MM.1S (cell line): ENCODE measurements around the gene RASGRP4.

Source experiments
- DNase-seq: peaks from one replicate; pipeline ENCODE4 v3.0.0-alpha.2; 2015
- H2AFZ ChIP-seq: fragments of 300-600 bp; sonication (generic); 2 replicates; pipeline ENCODE4 v1.6.0; 2016; ENCODE audit warnings: antibody characterized with exemption, low read length
- H3F3A ChIP-seq: fragments of 300-600 bp; sonication (generic); 2 replicates; pipeline ENCODE4 v1.6.1; 2016; ENCODE audit warnings: mild to moderate bottlenecking, antibody characterized with exemption, low read length, moderate library complexity, mixed read lengths; ENCODE audit not compliant: insufficient read depth
- H3K27ac ChIP-seq: fragments of 300-600 bp; sonication (generic); 2 replicates; pipeline ENCODE4 v1.5.1; 2016; ENCODE audit warnings: mild to moderate bottlenecking, low read length
- H3K27me3 ChIP-seq: fragments of 300-600 bp; sonication (generic); replicated peaks from 2 replicates; pipeline ENCODE4 v1.6.0; 2016; ENCODE audit warnings: low read length; ENCODE audit not compliant: insufficient read depth
- H3K36me3 ChIP-seq: fragments of 300-600 bp; sonication (generic); replicated peaks from 2 replicates; pipeline ENCODE4 v1.6.1; 2016; ENCODE audit warnings: mild to moderate bottlenecking, low read length, mixed read lengths; ENCODE audit not compliant: insufficient read depth
- H3K4me1 ChIP-seq: fragments of 300-600 bp; sonication (generic); 2 replicates; pipeline ENCODE4 v1.6.1; 2016; ENCODE audit warnings: low read length, mixed read lengths
- H3K4me2 ChIP-seq: fragments of 300-600 bp; sonication (generic); 2 replicates; pipeline ENCODE4 v1.6.0; 2016; ENCODE audit warnings: low read depth, low read length
- H3K4me3 ChIP-seq: fragments of 300-600 bp; sonication (generic); 2 replicates; pipeline ENCODE4 v1.5.1; 2016; ENCODE audit warnings: low read length, mixed read lengths
- H3K79me2 ChIP-seq: fragments of 300-600 bp; sonication (generic); 2 replicates; pipeline ENCODE4 v1.6.1; 2016; ENCODE audit warnings: mixed run types, low read length, mixed read lengths
- H3K9ac ChIP-seq: fragments of 300-600 bp; sonication (generic); 2 replicates; pipeline ENCODE4 v1.6.1; 2016; ENCODE audit warnings: low read length, mixed read lengths
- H3K9me2 ChIP-seq: fragments of 300-600 bp; sonication (generic); replicated peaks from 2 replicates; pipeline ENCODE4 v1.6.1; 2016; ENCODE audit warnings: mild to moderate bottlenecking, low read length, mixed read lengths; ENCODE audit not compliant: insufficient read depth
- H3K9me3 ChIP-seq: fragments of 300-600 bp; sonication (generic); replicated peaks from 2 replicates; pipeline ENCODE4 v1.6.1; 2016; ENCODE audit warnings: mild to moderate bottlenecking, low read length, mixed read lengths; ENCODE audit not compliant: insufficient read depth
- H4K20me1 ChIP-seq: fragments of 300-600 bp; sonication (generic); 2 replicates; pipeline ENCODE4 v1.6.1; 2016; ENCODE audit warnings: mild to moderate bottlenecking, low read length, moderate library complexity, mixed read lengths; ENCODE audit not compliant: insufficient read depth
- EZH2 ChIP-seq: fragments of 300-600 bp; sonication (generic); optimal IDR thresholded peaks from 2 replicates; pipeline ENCODE3; 2017; ENCODE audit warnings: low read depth, mild to moderate bottlenecking, antibody characterized with exemption, low read length, mixed read lengths
- EZH2phosphoT487 ChIP-seq: fragments of 300-600 bp; sonication (generic); IDR thresholded peaks from 2 replicates; pipeline ENCODE4 v1.6.1; 2018; ENCODE audit warnings: antibody characterized with exemption, low read length
- TF ChIP-seq, protein P1 (sequence below): fragments of 300-600 bp; sonication (generic); IDR thresholded peaks from 2 replicates; pipeline ENCODE4 v1.5.1; 2016; ENCODE audit warnings: antibody characterized with exemption, low read length, mixed read lengths

The RASGRP4 gene

DNA sequence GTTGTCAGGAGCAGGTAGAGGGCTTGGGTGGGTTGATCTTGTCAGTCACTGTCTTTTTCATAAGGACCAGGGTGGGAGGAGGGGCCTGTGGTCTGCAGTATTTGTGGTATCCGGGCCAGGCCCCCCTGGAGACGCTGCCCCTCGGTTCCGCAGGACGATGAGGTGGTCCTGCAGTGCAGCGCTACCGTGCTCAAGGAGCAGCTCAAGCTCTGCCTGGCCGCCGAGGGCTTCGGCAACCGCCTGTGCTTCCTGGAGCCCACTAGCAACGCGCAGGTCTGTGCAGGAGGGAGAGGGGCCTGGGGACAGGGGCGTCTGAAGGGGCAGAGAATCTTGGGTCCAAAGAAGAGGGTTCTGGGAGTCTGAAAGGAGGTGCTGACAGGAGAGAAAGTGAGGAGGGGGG is 14.6 kb upstream of the RASGRP4 start:
- Histone ChIP-seq H3K27me3 (peaks cover 72% of the 10 kb centered on the region), H3K9me2 (no peaks in the 10 kb centered on the region), H4K20me1 (no peaks in the 10 kb centered on the region), H3K4me2 (no peak overlapping the region), H3K4me1 (no peaks in the 10 kb centered on the region), H2AFZ (no peak overlapping the region), H3K36me3 (no peaks in the 10 kb centered on the region), H3K27ac (no peak overlapping the region), H3F3A (no peaks in the 10 kb centered on the region), H3K9ac (no peak overlapping the region), H3K79me2 (no peaks in the 10 kb centered on the region), H3K9me3 (no peaks in the 10 kb centered on the region), H3K4me3 (no peak overlapping the region)
- TF ChIP-seq, protein P1, sequence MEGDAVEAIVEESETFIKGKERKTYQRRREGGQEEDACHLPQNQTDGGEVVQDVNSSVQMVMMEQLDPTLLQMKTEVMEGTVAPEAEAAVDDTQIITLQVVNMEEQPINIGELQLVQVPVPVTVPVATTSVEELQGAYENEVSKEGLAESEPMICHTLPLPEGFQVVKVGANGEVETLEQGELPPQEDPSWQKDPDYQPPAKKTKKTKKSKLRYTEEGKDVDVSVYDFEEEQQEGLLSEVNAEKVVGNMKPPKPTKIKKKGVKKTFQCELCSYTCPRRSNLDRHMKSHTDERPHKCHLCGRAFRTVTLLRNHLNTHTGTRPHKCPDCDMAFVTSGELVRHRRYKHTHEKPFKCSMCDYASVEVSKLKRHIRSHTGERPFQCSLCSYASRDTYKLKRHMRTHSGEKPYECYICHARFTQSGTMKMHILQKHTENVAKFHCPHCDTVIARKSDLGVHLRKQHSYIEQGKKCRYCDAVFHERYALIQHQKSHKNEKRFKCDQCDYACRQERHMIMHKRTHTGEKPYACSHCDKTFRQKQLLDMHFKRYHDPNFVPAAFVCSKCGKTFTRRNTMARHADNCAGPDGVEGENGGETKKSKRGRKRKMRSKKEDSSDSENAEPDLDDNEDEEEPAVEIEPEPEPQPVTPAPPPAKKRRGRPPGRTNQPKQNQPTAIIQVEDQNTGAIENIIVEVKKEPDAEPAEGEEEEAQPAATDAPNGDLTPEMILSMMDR: no peak
- TF ChIP-seq EZH2phosphoT487 (no peak), EZH2 (no peak)
- no peak for DNase-seq

DNA sequence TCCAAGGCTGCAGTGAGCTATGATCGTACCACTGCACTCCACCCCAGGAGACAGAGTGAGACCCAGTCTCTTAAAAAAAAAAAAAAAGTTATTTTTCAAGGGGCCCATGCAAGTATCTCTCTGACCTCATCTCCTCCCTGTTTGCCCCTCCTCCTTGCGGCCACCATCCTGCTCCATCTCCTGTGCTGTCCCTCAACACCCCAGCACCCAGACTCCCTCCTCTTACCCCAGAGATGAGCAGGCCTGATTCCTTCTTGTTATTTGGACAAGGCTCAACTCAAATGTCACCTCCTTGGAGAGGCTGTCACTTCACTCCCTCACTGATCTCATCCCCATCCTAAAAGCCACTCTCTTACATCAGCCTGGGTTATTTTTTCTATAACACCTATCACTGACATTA is 11.9 kb upstream of the RASGRP4 start:
- DNase-seq: no peak
- no peak overlapping the region for H2AFZ ChIP-seq
- no peaks in the 10 kb centered on the region for H3K36me3 ChIP-seq
- no peaks in the 10 kb centered on the region for H4K20me1 ChIP-seq
- peaks cover 67% of the 10 kb centered on the region for H3K27me3 ChIP-seq
- H3K9ac ChIP-seq: no peak overlapping the region
- H3K79me2 ChIP-seq: no peaks in the 10 kb centered on the region
- no peak overlapping the region for H3K4me2 ChIP-seq
- no peak overlapping the region for H3K27ac ChIP-seq
- H3K9me2 ChIP-seq: no peaks in the 10 kb centered on the region
- H3K9me3 ChIP-seq: no peaks in the 10 kb centered on the region
- TF ChIP-seq, protein P1: no peak
- TF ChIP-seq EZH2 (no peak), EZH2phosphoT487 (no peak)
- no peak overlapping the region for H3K4me3 ChIP-seq
- no peaks in the 10 kb centered on the region for H3K4me1 ChIP-seq
- no peaks in the 10 kb centered on the region for H3F3A ChIP-seq

DNA sequence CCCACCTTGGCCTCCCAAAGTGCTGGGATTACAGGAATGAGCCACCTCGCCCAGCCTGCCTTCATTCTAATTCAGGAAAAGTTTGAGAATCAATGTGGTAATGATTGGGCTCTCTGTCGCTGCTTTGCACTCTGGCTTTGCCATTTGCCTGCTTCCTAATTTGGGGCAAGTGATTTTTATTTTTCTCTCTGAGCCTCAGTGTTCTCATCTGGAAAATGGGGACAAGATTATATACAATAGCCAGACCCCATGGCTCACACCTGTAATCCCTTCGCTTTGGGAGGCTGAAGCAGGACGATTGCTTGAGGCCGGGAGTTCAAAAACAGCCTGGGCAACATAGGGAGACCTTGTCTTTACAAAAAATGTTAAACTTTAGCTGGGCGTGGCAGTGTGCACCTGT is 11.3 kb upstream of the RASGRP4 start:
- DNase-seq: no peak
- H3K9ac ChIP-seq: no peak overlapping the region
- H3K27me3 ChIP-seq: peaks cover 62% of the 10 kb centered on the region
- H3K79me2 ChIP-seq: no peaks in the 10 kb centered on the region
- H3K4me3 ChIP-seq: no peak overlapping the region
- no peaks in the 10 kb centered on the region for H3F3A ChIP-seq
- no peak overlapping the region for H3K27ac ChIP-seq
- no peaks in the 10 kb centered on the region for H3K9me2 ChIP-seq
- H3K4me2 ChIP-seq: no peak overlapping the region
- no peaks in the 10 kb centered on the region for H3K9me3 ChIP-seq
- TF ChIP-seq EZH2phosphoT487 (no peak), EZH2 (no peak)
- TF ChIP-seq, protein P1: no peak
- no peaks in the 10 kb centered on the region for H3K36me3 ChIP-seq
- no peaks in the 10 kb centered on the region for H3K4me1 ChIP-seq
- H2AFZ ChIP-seq: no peak overlapping the region
- H4K20me1 ChIP-seq: no peaks in the 10 kb centered on the region

DNA sequence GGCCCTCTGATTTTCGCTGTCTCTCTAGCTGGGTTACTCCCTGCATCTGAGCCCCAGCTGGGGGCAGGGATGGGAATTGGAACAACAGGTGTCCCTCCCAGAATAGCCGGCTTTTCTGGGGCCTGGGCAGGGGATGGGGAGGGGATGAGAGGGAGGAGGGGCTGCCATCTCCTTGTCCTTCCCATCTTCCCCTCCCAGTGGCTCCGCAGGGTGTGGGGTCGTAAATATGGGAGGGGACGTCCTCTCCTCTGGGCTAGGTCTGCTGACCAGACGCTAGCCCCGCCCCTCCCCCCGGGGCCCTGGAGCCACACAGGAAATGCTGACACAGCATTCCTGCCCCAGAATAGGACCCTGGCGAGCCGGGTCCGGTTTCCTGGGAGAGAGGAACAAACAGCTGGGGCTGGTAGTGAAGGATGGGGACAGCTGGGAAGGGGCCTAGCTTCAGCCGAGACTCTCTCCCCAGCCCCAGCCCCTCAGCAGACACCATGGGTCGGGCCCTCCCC is 8.6 kb upstream of the RASGRP4 start:
- no peaks in the 10 kb centered on the region for H3F3A ChIP-seq
- no peaks in the 10 kb centered on the region for H3K9me3 ChIP-seq
- no peak overlapping the region for H3K4me3 ChIP-seq
- H2AFZ ChIP-seq: no peak overlapping the region
- TF ChIP-seq EZH2 (no peak), EZH2phosphoT487 (no peak)
- TF ChIP-seq, protein P1: no peak
- peaks cover 65% of the 10 kb centered on the region for H3K27me3 ChIP-seq
- H4K20me1 ChIP-seq: no peaks in the 10 kb centered on the region
- no peaks in the 10 kb centered on the region for H3K9me2 ChIP-seq
- H3K36me3 ChIP-seq: no peaks in the 10 kb centered on the region
- H3K79me2 ChIP-seq: no peaks in the 10 kb centered on the region
- H3K4me2 ChIP-seq: no peak overlapping the region
- no peak overlapping the region for H3K27ac ChIP-seq
- no peak for DNase-seq
- H3K9ac ChIP-seq: no peak overlapping the region
- H3K4me1 ChIP-seq: no peaks in the 10 kb centered on the region
